Mesendoderm (in vitro differentiated cells): ENCODE results near the gene IFNA6.
"Not testable (repeated sequence)": the region's sequence is repeated elsewhere in the genome, so short reads cannot be mapped to it uniquely, and the experiment has no call there.

ENCODE experiments used
- DNase-seq: peaks from one replicate; pipeline ENCODE4 v3.0.0; 2013
- H2AK5ac ChIP-seq: 2 replicates; pipeline ENCODE4 v1.6.1; 2013; ENCODE audit warnings: low read length, inconsistent platforms
- H2BK120ac ChIP-seq: 2 replicates; pipeline ENCODE4 v1.6.1; 2013; ENCODE audit warnings: low read depth, mild to moderate bottlenecking, low read length, moderate library complexity, mixed read lengths
- H2BK15ac ChIP-seq: replicated peaks from 2 replicates; pipeline ENCODE4 v1.6.1; 2013; ENCODE audit warnings: low read depth, mild to moderate bottlenecking, moderate library complexity
- H2BK5ac ChIP-seq: 2 replicates; pipeline ENCODE4 v1.6.1; 2013; ENCODE audit warnings: low read length, inconsistent platforms
- H3K18ac ChIP-seq: 2 replicates; pipeline ENCODE4 v1.6.1; 2013; ENCODE audit warnings: mild to moderate bottlenecking, low read length, mixed read lengths
- H3K23ac ChIP-seq: one replicate; pipeline ENCODE4 v1.6.1; 2013; ENCODE audit warnings: low read length
- H3K27ac ChIP-seq: 2 replicates; pipeline ENCODE4 v1.5.1; 2013; ENCODE audit warnings: low read depth, mild to moderate bottlenecking, inconsistent platforms, low read length, moderate library complexity
- H3K27me3 ChIP-seq: 2 replicates; pipeline ENCODE4 v1.6.1; 2013; ENCODE audit warnings: low read length, control low read depth, mild to moderate bottlenecking, inconsistent platforms; ENCODE audit not compliant: insufficient read depth, poor library complexity
- H3K36me3 ChIP-seq: 2 replicates; pipeline ENCODE4 v1.6.1; 2013; ENCODE audit warnings: low read length, inconsistent platforms; ENCODE audit not compliant: control insufficient read depth, insufficient read depth
- H3K4ac ChIP-seq: one replicate; pipeline ENCODE4 v1.6.1; 2013; ENCODE audit warnings: low read depth, mild to moderate bottlenecking, low read length, moderate library complexity
- H3K4me1 ChIP-seq: 2 replicates; pipeline ENCODE4 v1.6.1; 2013; ENCODE audit warnings: low read depth, low read length, inconsistent platforms; ENCODE audit not compliant: control insufficient read depth
- H3K4me2 ChIP-seq: 2 replicates; pipeline ENCODE4 v1.6.1; 2013; ENCODE audit warnings: low read length
- H3K4me3 ChIP-seq: 2 replicates; pipeline ENCODE4 v1.5.1; 2013; ENCODE audit warnings: mild to moderate bottlenecking, low read length
- H3K56ac ChIP-seq: one replicate; pipeline ENCODE4 v1.6.1; 2013; ENCODE audit warnings: low read length
- H3K79me1 ChIP-seq: 2 replicates; pipeline ENCODE4 v1.6.1; 2013; ENCODE audit warnings: low read length, inconsistent platforms
- H3K79me2 ChIP-seq: 2 replicates; pipeline ENCODE4 v1.6.1; 2013; ENCODE audit warnings: mild to moderate bottlenecking, low read length; ENCODE audit not compliant: control insufficient read depth, insufficient read depth
- H3K9ac ChIP-seq: 2 replicates; pipeline ENCODE4 v1.6.1; 2013; ENCODE audit warnings: low read length, inconsistent platforms
- H4K5ac ChIP-seq: one replicate; pipeline ENCODE4 v1.6.1; 2013; ENCODE audit warnings: low read length
- H4K8ac ChIP-seq: one replicate; pipeline ENCODE4 v1.6.1; 2013; ENCODE audit warnings: low read depth, mild to moderate bottlenecking, control low read depth, low read length, moderate library complexity
- WGBS: extraction: QIAGEN DNeasy Blood & Tissue Kit; methylation state at CpG from one replicate; pipeline ENCODE4 v1.1.7; 2013; ENCODE audit warnings: low lambda C conversion rate, missing lambda C conversion rate; ENCODE audit not compliant: insufficient coverage; ENCODE audit errors: extremely low coverage; 5-methylcytosine and 5-hydroxymethylcytosine counted together

IFNA6 gene

GRCh38 chr9:21385131-21385670, 34.5 kb upstream of the IFNA6 start, which contains the start of gene IFNA2:
Gene IFNA2 (minus strand): TSS chr9:21385398. CDS start chr9:21385329, 69 bp downstream.
- Histone ChIP-seq H3K18ac (no peak within 1 kb of the TSS), H3K56ac (no peak within 1 kb of the TSS), H3K27me3 (no peaks in the 10 kb centered on the region), H4K8ac (no peak within 1 kb of the TSS), H3K23ac (no peak within 1 kb of the TSS), H3K4me2 (no peak within 1 kb of the TSS), H2BK120ac (no peak within 1 kb of the TSS), H2AK5ac (no peak within 1 kb of the TSS), H3K4me3 (no peak within 1 kb of the TSS), H3K79me1 (no peaks in the 10 kb centered on the region), H3K27ac (no peak within 1 kb of the TSS), H4K5ac (no peak within 1 kb of the TSS), H3K79me2 (no peaks in the 10 kb centered on the region), H2BK5ac (no peak within 1 kb of the TSS), H3K4ac (no peak within 1 kb of the TSS), H2BK15ac (no peak within 1 kb of the TSS), H3K36me3 (no peaks in the 10 kb centered on the region), H3K9ac (no peak within 1 kb of the TSS), H3K4me1 (no peaks in the 10 kb centered on the region)
- WGBS, result no CpG with 5 or more reads among the region's 1 CpG
- no peak for DNase-seq

- Histone ChIP-seq H2AK5ac (no peak overlapping the region), H3K9ac (no peak overlapping the region), H3K23ac (no peak overlapping the region), H3K56ac (no peak overlapping the region), H3K79me1 (no peaks in the 10 kb centered on the region), H2BK15ac (no peak overlapping the region), H4K8ac (no peak overlapping the region), H3K27ac (no peak overlapping the region), H3K4me3 (no peak overlapping the region), H3K4ac (no peak overlapping the region), H3K27me3 (no peaks in the 10 kb centered on the region), H3K4me2 (no peak overlapping the region), H2BK5ac (no peak overlapping the region), H2BK120ac (no peak overlapping the region), H3K79me2 (no peaks in the 10 kb centered on the region), H4K5ac (no peak overlapping the region), H3K18ac (no peak overlapping the region), H3K4me1 (no peaks in the 10 kb centered on the region), H3K36me3 (no peaks in the 10 kb centered on the region)
- 100% methylated on average over 1 of the region's 4 CpGs for WGBS
- DNase-seq, result no peak
Measured at GRCh38 chr9:21383627-21384026, 32.9 kb upstream of the IFNA6 start.

GRCh38 chr9:21381448-21382339, 31.0 kb upstream of the IFNA6 start:
- Histone ChIP-seq H3K4me2 (no peak overlapping the region), H3K4ac (no peak overlapping the region), H3K79me1 (no peaks in the 10 kb centered on the region), H3K36me3 (no peaks in the 10 kb centered on the region), H3K9ac (no peak overlapping the region), H3K23ac (no peak overlapping the region), H3K56ac (no peak overlapping the region), H3K4me1 (no peaks in the 10 kb centered on the region), H3K27me3 (no peaks in the 10 kb centered on the region), H4K5ac (no peak overlapping the region), H3K79me2 (no peaks in the 10 kb centered on the region), H3K27ac (no peak overlapping the region), H2AK5ac (no peak overlapping the region), H2BK120ac (no peak overlapping the region), H3K4me3 (no peak overlapping the region), H2BK15ac (no peak overlapping the region), H4K8ac (no peak overlapping the region), H2BK5ac (no peak overlapping the region), H3K18ac (no peak overlapping the region)
- peak; percentile 48 for DNase-seq
- no CpG with 5 or more reads among the region's 5 CpGs for WGBS

- H4K5ac ChIP-seq, H2BK5ac ChIP-seq: not testable (repeated sequence)
- no CpG with 5 or more reads among the region's 4 CpGs for WGBS
Measured at GRCh38 chr9:21371467-21371866, 20.8 kb upstream of the IFNA6 start.

GRCh38 chr9:21367957-21368356, 17.3 kb upstream of the IFNA6 start, which contains the start of gene IFNA13:
Gene IFNA13 (minus strand): TSS chr9:21368057. CDS start chr9:21368010, 47 bp downstream.
- Histone ChIP-seq H3K79me2 (no peaks in the 10 kb centered on the region), H3K79me1 (no peaks in the 10 kb centered on the region), H3K56ac (no peak within 1 kb of the TSS), H2BK15ac (no peak within 1 kb of the TSS), H2AK5ac (no peak within 1 kb of the TSS), H3K18ac (no peak within 1 kb of the TSS), H2BK120ac (no peak within 1 kb of the TSS), H4K5ac (no peak within 1 kb of the TSS), H3K27me3 (no peaks in the 10 kb centered on the region), H3K9ac (no peak within 1 kb of the TSS), H3K27ac (no peak within 1 kb of the TSS), H3K4ac (no peak within 1 kb of the TSS), H3K4me1 (no peaks in the 10 kb centered on the region), H3K36me3 (no peaks in the 10 kb centered on the region), H2BK5ac (no peak within 1 kb of the TSS), H3K23ac (no peak within 1 kb of the TSS), H3K4me3 (no peak within 1 kb of the TSS), H4K8ac (no peak within 1 kb of the TSS), H3K4me2 (no peak within 1 kb of the TSS)
- WGBS, result no CpG with 5 or more reads among the region's 3 CpGs
- DNase-seq, result no peak

More at GRCh38 chr9:21371467-21371866, 20.8 kb upstream of the IFNA6 start:
- H3K36me3 ChIP-seq, H2BK15ac ChIP-seq, H3K27ac ChIP-seq, DNase-seq, H3K4me1 ChIP-seq, H3K56ac ChIP-seq, H3K79me1 ChIP-seq, H3K23ac ChIP-seq, H3K18ac ChIP-seq, H3K4ac ChIP-seq, H3K4me2 ChIP-seq, H3K79me2 ChIP-seq, H2AK5ac ChIP-seq, H2BK120ac ChIP-seq, H3K9ac ChIP-seq, H3K27me3 ChIP-seq, H4K8ac ChIP-seq, H3K4me3 ChIP-seq: not testable (repeated sequence)
